Osteoblast (primary cell): ENCODE measurements around the gene CHEK1. TPM values are rescaled to one million over a fixed set of nuclear protein-coding genes. Genes with fewer than 3 reads are reported as not detected.

Experiments used
- DNase-seq: peaks from one replicate; pipeline ENCODE4 v3.0.0; 2011; ENCODE audit warnings: low spot score, mixed read lengths; ENCODE audit not compliant: insufficient read length; ENCODE audit errors: missing footprints
- H2AFZ ChIP-seq: 2 replicates; pipeline ENCODE4 v1.6.0; 2011; ENCODE audit warnings: mild to moderate bottlenecking, low read length
- H3K27ac ChIP-seq: 2 replicates; pipeline ENCODE4 v1.5.1; 2011; ENCODE audit warnings: mild to moderate bottlenecking, low read depth, low read length, moderate library complexity
- H3K27me3 ChIP-seq: 2 replicates; pipeline ENCODE4 v1.6.0; 2012; ENCODE audit warnings: mild to moderate bottlenecking, control low read depth, inconsistent platforms, low read length, moderate library complexity; ENCODE audit not compliant: insufficient read depth
- H3K36me3 ChIP-seq: 2 replicates; pipeline ENCODE4 v1.5.1; 2011; ENCODE audit warnings: mild to moderate bottlenecking, low read length, control low read depth, moderate library complexity; ENCODE audit not compliant: insufficient read depth
- H3K4me1 ChIP-seq: 2 replicates; pipeline ENCODE4 v1.5.1; 2011; ENCODE audit warnings: mild to moderate bottlenecking, low read length, control low read depth, moderate library complexity; ENCODE audit not compliant: insufficient read depth
- H3K4me2 ChIP-seq: 2 replicates; pipeline ENCODE4 v1.6.0; 2011; ENCODE audit warnings: mild to moderate bottlenecking, low read length; ENCODE audit not compliant: insufficient read depth
- H3K4me3 ChIP-seq: fragments of 200-600 bp; sonication (generic); 3 replicates; pipeline ENCODE4 v1.5.1; 2012; ENCODE audit warnings: mild to moderate bottlenecking, low read length, inconsistent platforms; ENCODE audit not compliant: insufficient read depth
- H3K79me2 ChIP-seq: 2 replicates; pipeline ENCODE4 v1.6.0; 2012; ENCODE audit warnings: mild to moderate bottlenecking, low read length, control low read depth, inconsistent platforms; ENCODE audit not compliant: insufficient read depth
- H3K9me3 ChIP-seq: 2 replicates; pipeline ENCODE4 v1.5.1; 2011; ENCODE audit warnings: low read depth, low read length, control low read depth
- H4K20me1 ChIP-seq: 2 replicates; pipeline ENCODE4 v1.6.0; 2012; ENCODE audit warnings: mild to moderate bottlenecking, low read length, control low read depth; ENCODE audit not compliant: insufficient read depth
- total RNA-seq: library from RNA; depleted of rRNA; stranded (reverse); fragments of >200 nt; gene quantifications from 2 replicates; pipeline ENCODE4 v1.2.3, GENCODE V29; 2012
- TF ChIP-seq, protein P1 (sequence below): IDR thresholded peaks from 2 replicates; pipeline ENCODE4 v1.5.1; 2011; ENCODE audit warnings: mild to moderate bottlenecking, low read depth, low read length, moderate library complexity; ENCODE audit errors: extremely low read depth

Gene CHEK1
- total RNA-seq, 1 donor = 16.6 TPM

DNA sequence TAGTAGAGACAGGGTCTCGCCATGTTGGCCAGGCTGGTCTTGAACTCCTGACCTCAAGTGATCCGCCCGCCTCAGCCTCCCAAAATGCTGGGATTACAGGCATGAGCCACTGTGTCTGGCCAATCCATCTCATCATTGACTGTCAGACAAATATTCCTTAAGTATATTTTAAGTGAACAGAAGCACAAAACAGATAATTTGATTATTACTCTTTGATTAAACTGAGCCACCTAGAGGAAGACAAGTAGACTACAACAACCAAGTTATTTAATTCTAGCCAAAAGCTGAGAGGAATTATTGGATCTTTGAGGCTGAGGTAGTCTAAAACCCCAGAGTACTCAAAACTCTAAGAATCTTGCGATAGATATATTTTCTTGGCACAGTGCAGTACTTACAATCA lies 54.4 kb downstream of the CHEK1 start:
- TF ChIP-seq, protein P1, sequence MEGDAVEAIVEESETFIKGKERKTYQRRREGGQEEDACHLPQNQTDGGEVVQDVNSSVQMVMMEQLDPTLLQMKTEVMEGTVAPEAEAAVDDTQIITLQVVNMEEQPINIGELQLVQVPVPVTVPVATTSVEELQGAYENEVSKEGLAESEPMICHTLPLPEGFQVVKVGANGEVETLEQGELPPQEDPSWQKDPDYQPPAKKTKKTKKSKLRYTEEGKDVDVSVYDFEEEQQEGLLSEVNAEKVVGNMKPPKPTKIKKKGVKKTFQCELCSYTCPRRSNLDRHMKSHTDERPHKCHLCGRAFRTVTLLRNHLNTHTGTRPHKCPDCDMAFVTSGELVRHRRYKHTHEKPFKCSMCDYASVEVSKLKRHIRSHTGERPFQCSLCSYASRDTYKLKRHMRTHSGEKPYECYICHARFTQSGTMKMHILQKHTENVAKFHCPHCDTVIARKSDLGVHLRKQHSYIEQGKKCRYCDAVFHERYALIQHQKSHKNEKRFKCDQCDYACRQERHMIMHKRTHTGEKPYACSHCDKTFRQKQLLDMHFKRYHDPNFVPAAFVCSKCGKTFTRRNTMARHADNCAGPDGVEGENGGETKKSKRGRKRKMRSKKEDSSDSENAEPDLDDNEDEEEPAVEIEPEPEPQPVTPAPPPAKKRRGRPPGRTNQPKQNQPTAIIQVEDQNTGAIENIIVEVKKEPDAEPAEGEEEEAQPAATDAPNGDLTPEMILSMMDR = peak; percentile 37
- H3K9me3 ChIP-seq = no peaks in the 10 kb centered on the region
- peaks cover 9% of the 10 kb centered on the region for H3K36me3 ChIP-seq
- H3K4me3 ChIP-seq = no peak overlapping the region
- H4K20me1 ChIP-seq = no peaks in the 10 kb centered on the region
- no peak overlapping the region for H2AFZ ChIP-seq
- no peaks in the 10 kb centered on the region for H3K79me2 ChIP-seq
- H3K4me1 ChIP-seq = no peaks in the 10 kb centered on the region
- peak; percentile 48 for DNase-seq
- no peak overlapping the region for H3K4me2 ChIP-seq
- H3K27ac ChIP-seq = no peak overlapping the region
- no peaks in the 10 kb centered on the region for H3K27me3 ChIP-seq

DNA sequence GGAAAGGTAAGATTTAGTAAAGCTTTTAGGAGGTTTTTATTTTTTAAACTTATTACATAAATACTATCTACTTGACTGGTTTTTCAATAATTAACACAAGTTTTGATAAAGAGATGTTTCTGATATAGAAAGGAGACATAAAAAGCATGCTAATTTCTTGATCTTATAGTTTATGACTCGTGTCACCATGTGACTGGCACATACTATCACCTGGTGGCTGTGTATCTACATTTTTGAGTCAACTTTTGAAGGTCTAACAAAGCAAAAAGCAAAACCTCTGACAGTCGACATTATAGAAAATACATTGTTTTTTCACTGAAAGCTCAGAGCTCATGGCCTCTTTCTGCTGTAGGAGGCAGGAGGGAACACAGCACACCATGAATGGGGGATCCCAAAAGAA lies 54.9 kb downstream of the CHEK1 start:
- Histone ChIP-seq H3K79me2 (no peaks in the 10 kb centered on the region), H3K4me2 (no peak overlapping the region), H3K36me3 (peaks cover 9% of the 10 kb centered on the region), H3K27ac (no peak overlapping the region), H2AFZ (no peak overlapping the region), H3K4me3 (no peak overlapping the region), H3K4me1 (no peaks in the 10 kb centered on the region), H3K9me3 (no peaks in the 10 kb centered on the region), H3K27me3 (no peaks in the 10 kb centered on the region), H4K20me1 (no peaks in the 10 kb centered on the region)
- TF ChIP-seq, protein P1 = no peak
- DNase-seq = no peak

DNA sequence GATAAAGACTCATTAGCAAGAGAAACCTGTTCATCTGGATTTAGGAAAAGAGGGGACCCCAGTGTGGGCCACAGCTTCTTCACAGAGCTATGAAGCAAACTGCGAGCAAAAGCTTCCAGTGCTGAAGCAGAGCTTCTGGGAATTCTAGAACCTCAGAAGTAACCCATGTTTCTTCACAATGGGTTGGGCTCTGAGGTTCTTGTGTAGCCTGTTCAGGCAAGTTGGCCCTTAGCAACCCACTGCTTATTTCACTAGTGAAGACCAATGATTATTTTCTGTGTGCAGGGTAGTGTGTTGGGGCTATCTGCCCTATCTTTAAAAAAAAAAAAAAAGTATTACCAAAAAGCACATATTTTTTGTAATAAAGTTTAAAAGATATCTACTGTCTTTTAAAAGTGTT lies 55.8 kb downstream of the CHEK1 start, which contains the start of gene ACRV1:
Gene ACRV1 (minus strand): TSS at position 101 of the 400 bp plus-strand sequence. CDS start 67 bp downstream, at position 34.
- TF ChIP-seq, protein P1 = no peak
- H2AFZ ChIP-seq = no peak within 1 kb of the TSS
- no peak within 1 kb of the TSS for H3K27ac ChIP-seq
- no peaks in the 10 kb centered on the region for H3K4me1 ChIP-seq
- no peaks in the 10 kb centered on the region for H4K20me1 ChIP-seq
- H3K9me3 ChIP-seq = no peaks in the 10 kb centered on the region
- no peak for DNase-seq
- H3K36me3 ChIP-seq = peaks cover 9% of the 10 kb centered on the region
- H3K4me2 ChIP-seq = no peak within 1 kb of the TSS
- no peak within 1 kb of the TSS for H3K4me3 ChIP-seq
- H3K79me2 ChIP-seq = no peaks in the 10 kb centered on the region
- H3K27me3 ChIP-seq = no peaks in the 10 kb centered on the region

DNA sequence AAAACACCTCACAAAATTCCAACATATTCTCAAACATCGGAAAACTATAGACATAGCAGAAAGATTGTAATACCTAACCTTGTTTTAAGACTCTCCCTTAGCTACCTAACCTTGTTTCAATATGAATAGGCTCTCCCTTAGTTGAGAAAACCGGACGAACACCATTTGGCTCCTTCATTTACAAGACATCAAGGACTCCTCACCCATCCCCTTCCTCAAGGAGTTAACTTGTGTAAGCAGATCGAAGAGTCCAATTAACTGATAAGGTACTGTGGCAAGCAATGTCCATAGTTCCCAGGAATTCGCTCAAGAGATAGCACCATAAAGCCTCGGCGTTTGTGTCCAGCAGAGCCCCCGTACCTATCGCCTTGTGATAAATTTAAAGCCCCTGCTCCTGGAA lies 60.3 kb downstream of the CHEK1 start:
- no peaks in the 10 kb centered on the region for H3K36me3 ChIP-seq
- no peaks in the 10 kb centered on the region for H3K79me2 ChIP-seq
- H4K20me1 ChIP-seq = no peaks in the 10 kb centered on the region
- no peak overlapping the region for H3K4me2 ChIP-seq
- H3K27me3 ChIP-seq = no peaks in the 10 kb centered on the region
- TF ChIP-seq, protein P1 = no peak
- no peaks in the 10 kb centered on the region for H3K9me3 ChIP-seq
- no peak for DNase-seq
- H3K27ac ChIP-seq = no peak overlapping the region
- H3K4me3 ChIP-seq = no peak overlapping the region
- no peaks in the 10 kb centered on the region for H3K4me1 ChIP-seq
- no peak overlapping the region for H2AFZ ChIP-seq
